ENCODE results near the gene EFNA3.

Gene EFNA3

GRCh38 chr1:155048449-155049334 lies 29.9 kb upstream of the EFNA3 start:
- no peak for DNase-seq (ENCODE audit: low spot score)

GRCh38 chr1:155049651-155050559 lies 28.7 kb upstream of the EFNA3 start:
- DNase-seq (ENCODE audit: low spot score) = peak; percentile 75

- DNase-seq (ENCODE audit: low spot score) = peak; percentile 98
These were observed 27.9 kb upstream of the EFNA3 start, which contains the start of gene ADAM15 for GRCh38 chr1:155050560-155051341. Gene ADAM15, plus strand, starts transcription at chr1:155051316. Its CDS starts 71 bp downstream, at chr1:155051387.

- peak; percentile 34 for DNase-seq (ENCODE audit: low spot score)
These were observed 27.3 kb upstream of the EFNA3 start for GRCh38 chr1:155051342-155051776.

GRCh38 chr1:155051777-155052398 lies 26.7 kb upstream of the EFNA3 start:
- peak; percentile 69 for DNase-seq (ENCODE audit: low spot score)

GRCh38 chr1:155052439-155053395 lies 25.9 kb upstream of the EFNA3 start:
- DNase-seq (ENCODE audit: low spot score) = no peak

- DNase-seq (ENCODE audit: low spot score) = no peak
These were observed 25.0 kb upstream of the EFNA3 start for GRCh38 chr1:155053531-155054105.

GRCh38 chr1:155057104-155057503 lies 21.5 kb upstream of the EFNA3 start:
- no peak for DNase-seq (ENCODE audit: low spot score)

- no peak for DNase-seq (ENCODE audit: low spot score)
These were observed 20.8 kb upstream of the EFNA3 start for GRCh38 chr1:155057788-155058211.

GRCh38 chr1:155060736-155061135 lies 17.9 kb upstream of the EFNA3 start:
- no peak for DNase-seq (ENCODE audit: low spot score)

GRCh38 chr1:155061381-155062150 lies 17.1 kb upstream of the EFNA3 start:
- DNase-seq (ENCODE audit: low spot score) = peak; percentile 92

GRCh38 chr1:155062151-155062686 lies 16.4 kb upstream of the EFNA3 start:
- DNase-seq (ENCODE audit: low spot score) = no peak

- peak; percentile 85 for DNase-seq (ENCODE audit: low spot score)
These were observed 15.8 kb upstream of the EFNA3 start for GRCh38 chr1:155062702-155063411.

- DNase-seq (ENCODE audit: low spot score) = peak; percentile 93
These were observed 15.0 kb upstream of the EFNA3 start, which contains the start of gene EFNA4 for GRCh38 chr1:155063550-155064110. Gene EFNA4, plus strand, starts transcription at chr1:155063740. Its CDS starts 84 bp downstream, at chr1:155063824.

- peak; percentile 62 for DNase-seq (ENCODE audit: low spot score)
These were observed 14.4 kb upstream of the EFNA3 start for GRCh38 chr1:155064111-155064831.

GRCh38 chr1:155064832-155065429 lies 13.7 kb upstream of the EFNA3 start:
- no peak for DNase-seq (ENCODE audit: low spot score)
